ENCODE results near the gene ASIP. TPM values are rescaled to one million over a fixed set of nuclear protein-coding genes. Genes with fewer than 3 reads are reported as not detected.
"Not testable (repeated sequence)": the region's sequence is repeated elsewhere in the genome, so short reads cannot be mapped to it uniquely, and the experiment has no call there.

Gene ASIP
- total and polyA plus RNA-seq, 4 donors = 0.39 to 0.62 TPM; not detected in 2

DNA sequence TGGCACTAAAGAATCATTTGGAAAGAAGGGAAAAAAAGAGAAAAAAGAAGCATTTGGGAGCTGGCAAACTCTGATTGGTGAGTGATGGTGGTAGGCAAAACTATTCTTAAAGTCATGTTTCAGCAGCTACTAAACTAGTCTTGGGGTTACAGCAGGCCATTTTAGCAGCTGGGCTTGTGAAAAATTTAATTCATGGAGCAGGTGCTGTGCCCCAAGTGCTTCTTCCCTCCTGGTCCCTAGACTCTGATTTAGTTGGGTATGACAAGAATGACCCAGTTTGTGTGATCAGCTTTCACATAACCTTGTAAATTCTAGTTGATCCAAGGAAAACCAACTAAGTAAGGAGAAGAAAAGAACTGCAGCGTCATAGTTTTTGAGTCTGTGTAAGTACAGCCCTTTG is 1.1 kb upstream of the ASIP start:
- 98% methylated on average over 1 of the region's 1 CpG for WGBS
- TF ChIP-seq, protein P1, sequence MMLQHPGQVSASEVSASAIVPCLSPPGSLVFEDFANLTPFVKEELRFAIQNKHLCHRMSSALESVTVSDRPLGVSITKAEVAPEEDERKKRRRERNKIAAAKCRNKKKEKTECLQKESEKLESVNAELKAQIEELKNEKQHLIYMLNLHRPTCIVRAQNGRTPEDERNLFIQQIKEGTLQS (IDR thresholded peaks at IDR 0.05) = no peak
- no peak for TF ChIP-seq JUND (IDR thresholded peaks at IDR 0.05)
- no peak for TF ChIP-seq FOXA2 (IDR thresholded peaks at IDR 0.05)
- TF ChIP-seq GABPA (IDR thresholded peaks at IDR 0.05 in 1 of 2, conservative IDR thresholded peaks at IDR 0.05 in 1 of 2) = no peak
- no peak for TF ChIP-seq YY1 (IDR thresholded peaks at IDR 0.05)
- no peak for TF ChIP-seq RXRA (IDR thresholded peaks at IDR 0.05)
- TF ChIP-seq, protein P2, sequence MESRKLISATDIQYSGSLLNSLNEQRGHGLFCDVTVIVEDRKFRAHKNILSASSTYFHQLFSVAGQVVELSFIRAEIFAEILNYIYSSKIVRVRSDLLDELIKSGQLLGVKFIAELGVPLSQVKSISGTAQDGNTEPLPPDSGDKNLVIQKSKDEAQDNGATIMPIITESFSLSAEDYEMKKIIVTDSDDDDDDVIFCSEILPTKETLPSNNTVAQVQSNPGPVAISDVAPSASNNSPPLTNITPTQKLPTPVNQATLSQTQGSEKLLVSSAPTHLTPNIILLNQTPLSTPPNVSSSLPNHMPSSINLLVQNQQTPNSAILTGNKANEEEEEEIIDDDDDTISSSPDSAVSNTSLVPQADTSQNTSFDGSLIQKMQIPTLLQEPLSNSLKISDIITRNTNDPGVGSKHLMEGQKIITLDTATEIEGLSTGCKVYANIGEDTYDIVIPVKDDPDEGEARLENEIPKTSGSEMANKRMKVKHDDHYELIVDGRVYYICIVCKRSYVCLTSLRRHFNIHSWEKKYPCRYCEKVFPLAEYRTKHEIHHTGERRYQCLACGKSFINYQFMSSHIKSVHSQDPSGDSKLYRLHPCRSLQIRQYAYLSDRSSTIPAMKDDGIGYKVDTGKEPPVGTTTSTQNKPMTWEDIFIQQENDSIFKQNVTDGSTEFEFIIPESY (IDR thresholded peaks at IDR 0.05) = no peak
- TF ChIP-seq, protein P3, sequence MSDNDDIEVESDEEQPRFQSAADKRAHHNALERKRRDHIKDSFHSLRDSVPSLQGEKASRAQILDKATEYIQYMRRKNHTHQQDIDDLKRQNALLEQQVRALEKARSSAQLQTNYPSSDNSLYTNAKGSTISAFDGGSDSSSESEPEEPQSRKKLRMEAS (IDR thresholded peaks at IDR 0.05) = no peak
- no peak for TF ChIP-seq EGR1 (IDR thresholded peaks at IDR 0.05; ENCODE audit: low read depth in 2 of 2)
- no peak for DNase-seq (ENCODE audit: low spot score)
- Histone ChIP-seq H3K27me3 (ENCODE audit: control insufficient read depth in 4 of 4, insufficient read depth in 4 of 4, low read length in 3 of 4) (no peaks in the 10 kb centered on the region), H3K4me1 (ENCODE audit: control insufficient read depth in 4 of 4, insufficient read depth in 4 of 4, low read length in 3 of 4) (no peaks in the 10 kb centered on the region), H3K9ac (ENCODE audit: low read depth in 1 of 2, low read length in 2 of 2) (no peak overlapping the region), H3K36me3 (ENCODE audit: control insufficient read depth in 4 of 4, insufficient read depth in 3 of 4, low read depth in 1 of 4, low read length in 3 of 4) (no peaks in the 10 kb centered on the region), H3K9me3 (ENCODE audit: control insufficient read depth in 4 of 4, low read length in 3 of 4) (no peaks in the 10 kb centered on the region), H3K4me3 (ENCODE audit: low read depth in 1 of 3, low read length in 3 of 3) (no peak overlapping the region), H3K27ac (ENCODE audit: low read depth in 1 of 2, low read length in 2 of 2) (no peak overlapping the region)

DNA sequence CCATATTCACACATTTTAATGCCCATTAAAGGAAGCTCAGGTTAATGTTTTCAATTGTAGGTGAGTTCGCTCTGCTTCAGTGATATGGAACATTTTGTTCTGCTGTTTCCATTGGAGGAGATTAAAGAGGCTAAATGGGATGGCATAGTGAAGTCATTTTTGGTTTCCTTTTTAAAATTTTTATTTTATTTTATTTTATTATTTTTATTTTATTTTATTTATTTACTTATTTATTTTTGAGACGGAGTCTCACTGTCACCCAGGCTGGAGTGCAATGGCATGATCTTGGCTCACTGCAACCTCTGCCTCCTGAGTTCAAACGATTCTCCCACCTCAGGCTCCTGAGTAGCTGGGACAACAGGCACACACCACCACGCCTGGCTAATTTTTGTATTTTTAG is 792 bp downstream of the ASIP start:
- H3K9ac ChIP-seq (ENCODE audit: low read depth in 1 of 2, low read length in 2 of 2); H3K27me3 ChIP-seq (ENCODE audit: control insufficient read depth in 4 of 4, insufficient read depth in 4 of 4, low read length in 3 of 4); DNase-seq (ENCODE audit: low spot score); H3K36me3 ChIP-seq (ENCODE audit: control insufficient read depth in 4 of 4, insufficient read depth in 3 of 4, low read depth in 1 of 4, low read length in 3 of 4); H3K9me3 ChIP-seq (ENCODE audit: control insufficient read depth in 4 of 4, low read length in 3 of 4); H3K27ac ChIP-seq (ENCODE audit: low read depth in 1 of 2, low read length in 2 of 2); H3K4me1 ChIP-seq (ENCODE audit: control insufficient read depth in 4 of 4, insufficient read depth in 4 of 4, low read length in 3 of 4); H3K4me3 ChIP-seq (ENCODE audit: low read depth in 1 of 3, low read length in 3 of 3): not testable (repeated sequence)
- WGBS = 90% methylated on average over 4 of the region's 4 CpGs

DNA sequence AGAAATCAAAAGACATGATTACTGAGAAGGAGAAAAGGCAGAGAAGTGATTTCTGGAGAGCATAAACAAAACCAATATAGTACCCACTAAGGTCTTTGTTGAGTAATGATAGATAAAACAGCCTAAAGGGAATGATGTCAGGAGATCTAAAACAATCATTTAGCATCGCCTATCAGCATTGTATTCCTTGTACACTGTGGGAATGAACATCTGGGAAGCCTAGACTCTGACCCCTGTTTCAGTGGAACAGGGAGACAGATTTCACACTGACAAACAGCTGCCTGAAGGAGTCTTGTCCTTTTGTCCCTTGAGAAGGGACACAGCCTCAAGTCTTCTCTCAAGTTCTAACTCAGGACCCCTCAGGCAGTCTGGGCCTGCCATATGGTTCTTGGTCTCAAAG is 1.7 kb downstream of the ASIP start:
- Histone ChIP-seq H3K36me3 (ENCODE audit: control insufficient read depth in 4 of 4, insufficient read depth in 3 of 4, low read depth in 1 of 4, low read length in 3 of 4) (no peaks in the 10 kb centered on the region), H3K27ac (ENCODE audit: low read depth in 1 of 2, low read length in 2 of 2) (no peak overlapping the region), H3K27me3 (ENCODE audit: control insufficient read depth in 4 of 4, insufficient read depth in 4 of 4, low read length in 3 of 4) (no peaks in the 10 kb centered on the region), H3K9ac (ENCODE audit: low read depth in 1 of 2, low read length in 2 of 2) (no peak overlapping the region), H3K4me3 (ENCODE audit: low read depth in 1 of 3, low read length in 3 of 3) (no peak overlapping the region), H3K9me3 (ENCODE audit: control insufficient read depth in 4 of 4, low read length in 3 of 4) (no peaks in the 10 kb centered on the region), H3K4me1 (ENCODE audit: control insufficient read depth in 4 of 4, insufficient read depth in 4 of 4, low read length in 3 of 4) (no peaks in the 10 kb centered on the region)
- TF ChIP-seq, protein P4, sequence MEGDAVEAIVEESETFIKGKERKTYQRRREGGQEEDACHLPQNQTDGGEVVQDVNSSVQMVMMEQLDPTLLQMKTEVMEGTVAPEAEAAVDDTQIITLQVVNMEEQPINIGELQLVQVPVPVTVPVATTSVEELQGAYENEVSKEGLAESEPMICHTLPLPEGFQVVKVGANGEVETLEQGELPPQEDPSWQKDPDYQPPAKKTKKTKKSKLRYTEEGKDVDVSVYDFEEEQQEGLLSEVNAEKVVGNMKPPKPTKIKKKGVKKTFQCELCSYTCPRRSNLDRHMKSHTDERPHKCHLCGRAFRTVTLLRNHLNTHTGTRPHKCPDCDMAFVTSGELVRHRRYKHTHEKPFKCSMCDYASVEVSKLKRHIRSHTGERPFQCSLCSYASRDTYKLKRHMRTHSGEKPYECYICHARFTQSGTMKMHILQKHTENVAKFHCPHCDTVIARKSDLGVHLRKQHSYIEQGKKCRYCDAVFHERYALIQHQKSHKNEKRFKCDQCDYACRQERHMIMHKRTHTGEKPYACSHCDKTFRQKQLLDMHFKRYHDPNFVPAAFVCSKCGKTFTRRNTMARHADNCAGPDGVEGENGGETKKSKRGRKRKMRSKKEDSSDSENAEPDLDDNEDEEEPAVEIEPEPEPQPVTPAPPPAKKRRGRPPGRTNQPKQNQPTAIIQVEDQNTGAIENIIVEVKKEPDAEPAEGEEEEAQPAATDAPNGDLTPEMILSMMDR (IDR thresholded peaks at IDR 0.05; ENCODE audit: low read depth, low read length, missing input control) = no peak
- TF ChIP-seq GABPA (IDR thresholded peaks at IDR 0.05 in 1 of 2, conservative IDR thresholded peaks at IDR 0.05 in 1 of 2) (no peak), JUND (IDR thresholded peaks at IDR 0.05) (no peak), FOXA1 (IDR thresholded peaks at IDR 0.05) (no peak), EGR1 (IDR thresholded peaks at IDR 0.05; ENCODE audit: low read depth in 2 of 2) (no peak), RXRA (IDR thresholded peaks at IDR 0.05) (no peak), SP1 (IDR thresholded peaks at IDR 0.05) (no peak)
- TF ChIP-seq, protein P2 (IDR thresholded peaks at IDR 0.05) = no peak
- TF ChIP-seq, protein P1 (IDR thresholded peaks at IDR 0.05) = no peak
- TF ChIP-seq, protein P3 (IDR thresholded peaks at IDR 0.05) = no peak
- WGBS = 92% methylated on average over 1 of the region's 1 CpG
- DNase-seq (ENCODE audit: low spot score) = no peak
